SK-N-SH (cell line): ENCODE measurements around the gene NAA38. TPM values are rescaled to one million over a fixed set of nuclear protein-coding genes. Genes with fewer than 3 reads are reported as not detected.
A peak's percentile ranks its signal among the peaks of the same experiment; 100 is the strongest.

Experiments used
- CTCF ChIA-PET: fragments of 300-600, 350-600 bp; formaldehyde crosslinking; extraction: SDS; loops from one replicate; lab custom pipeline; 2021; lab: Yijun Ruan, JAX
- POLR2A ChIA-PET: fragments of 350-600 bp; sonication (Branson Sonifier 250); formaldehyde crosslinking; extraction: SDS; loops from one replicate; lab custom pipeline; 2020; ENCODE audit warnings: antibody characterized with exemption, inconsistent platforms; lab: Yijun Ruan, JAX
- DNase-seq: peaks from one replicate; pipeline ENCODE4 v3.0.0; 2012
- H2AFZ ChIP-seq: fragments of 200-600 bp; sonication (generic); 2 replicates; pipeline ENCODE4 v1.8.1; 2016; ENCODE audit warnings: antibody characterized with exemption, mild to moderate bottlenecking, low read depth
- H3F3A ChIP-seq: fragments of 200-600 bp; sonication (generic); replicated peaks from 2 replicates; pipeline ENCODE3; 2016; ENCODE audit warnings: antibody characterized with exemption, mild to moderate bottlenecking; ENCODE audit not compliant: insufficient read depth
- H3K27ac ChIP-seq, 2 experiments: fragments of 200-500 bp in 1 of 2; fragments of 200-600 bp in 1 of 2; sonication (Bioruptor generic) in 1 of 2; sonication (generic), shearing (Covaris generic) in 1 of 2; 2 replicates each; pipeline versions ENCODE4 v1.5.1 to v1.6.1; 2014 to 2016; ENCODE audit warnings: low read depth in 2 of 2, inconsistent platforms in 1 of 2, low read length in 1 of 2, mild to moderate bottlenecking in 1 of 2, mixed read lengths in 1 of 2
- H3K27me3 ChIP-seq: fragments of 200-600 bp; sonication (generic), shearing (Covaris generic); 2 replicates; pipeline ENCODE4 v1.6.1; 2016; ENCODE audit warnings: mixed run types; ENCODE audit not compliant: insufficient read depth
- H3K36me3 ChIP-seq, 2 experiments: fragments of 200-500 bp in 1 of 2; fragments of 200-600 bp in 1 of 2; sonication (Bioruptor generic) in 1 of 2; sonication (generic) in 1 of 2; replicated peaks in 1 of 2; 2 replicates each; pipeline versions ENCODE3 to v1.5.1; 2014 to 2016; ENCODE audit warnings: low read length in 1 of 2, mild to moderate bottlenecking in 1 of 2; ENCODE audit not compliant: insufficient read depth in 2 of 2, control insufficient read depth in 1 of 2
- H3K4me1 ChIP-seq, 2 experiments: fragments of 200-500 bp in 1 of 2; fragments of 200-600 bp in 1 of 2; sonication (Bioruptor generic) in 1 of 2; sonication (generic), shearing (Covaris generic) in 1 of 2; 2 replicates each; pipeline versions ENCODE4 v1.5.1 to v1.6.1; 2014 to 2016; ENCODE audit warnings: low read depth in 1 of 2, low read length in 1 of 2, mixed run types in 1 of 2; ENCODE audit not compliant: insufficient read depth in 2 of 2, control insufficient read depth in 1 of 2
- H3K4me2 ChIP-seq: fragments of 200-600 bp; sonication (generic), shearing (Covaris generic); 2 replicates; pipeline ENCODE4 v1.6.1; 2017; ENCODE audit warnings: mixed run types
- H3K4me3 ChIP-seq, 2 experiments: fragments of 200-500 bp in 1 of 2; fragments of 200-600 bp in 1 of 2; sonication (Bioruptor generic) in 1 of 2; sonication (generic), shearing (Covaris generic) in 1 of 2; 2 replicates each; pipeline versions ENCODE4 v1.5.1 to v1.8.1; 2014 to 2016; ENCODE audit warnings: low read depth in 2 of 2, inconsistent platforms in 1 of 2, low read length in 1 of 2, mild to moderate bottlenecking in 1 of 2, mixed read lengths in 1 of 2, moderate library complexity in 1 of 2
- H3K79me2 ChIP-seq: fragments of 200-600 bp; sonication (generic); 2 replicates; pipeline ENCODE4 v1.8.1; 2017; ENCODE audit warnings: mild to moderate bottlenecking; ENCODE audit not compliant: insufficient read depth
- H3K9ac ChIP-seq: fragments of 200-600 bp; sonication (generic); 2 replicates; pipeline ENCODE4 v1.6.1; 2017; ENCODE audit warnings: mixed run types
- H3K9me2 ChIP-seq: fragments of 200-600 bp; sonication (generic); 2 replicates; pipeline ENCODE4 v1.6.1; 2017; ENCODE audit warnings: mixed run types
- H3K9me3 ChIP-seq: fragments of 200-600 bp; sonication (generic); 2 replicates; pipeline ENCODE4 v1.6.1; 2017; ENCODE audit warnings: mixed run types, mild to moderate bottlenecking, moderate library complexity
- H4K20me1 ChIP-seq: fragments of 200-600 bp; sonication (generic); 2 replicates; pipeline ENCODE4 v1.6.1; 2017; ENCODE audit warnings: mild to moderate bottlenecking, mixed run types; ENCODE audit not compliant: insufficient read depth
- CHD2 ChIP-seq: fragments of 150-350 bp; IDR thresholded peaks from 2 replicates; pipeline ENCODE4 v1.6.1; 2018; ENCODE audit warnings: low read length; ENCODE audit not compliant: partially characterized antibody
- ELF1 ChIP-seq: IDR thresholded peaks from 2 replicates; pipeline ENCODE4 v1.4.0; 2012
- FOSL2 ChIP-seq: IDR thresholded peaks from 2 replicates; pipeline ENCODE4 v1.4.0; 2012; ENCODE audit warnings: low read depth, mild to moderate bottlenecking, moderate library complexity, borderline replicate concordance
- FOXJ3 ChIP-seq: sonication (generic); formaldehyde crosslinking; IDR thresholded peaks from 2 replicates; pipeline ENCODE4 v1.5.1; 2020; ENCODE audit warnings: mild to moderate bottlenecking, missing genetic modification reagents
- GABPA ChIP-seq: IDR thresholded peaks from 2 replicates; pipeline ENCODE4 v1.4.0; 2012; ENCODE audit warnings: low read depth, mild to moderate bottlenecking
- GATA2 ChIP-seq: sonication (generic); formaldehyde crosslinking; IDR thresholded peaks from 2 replicates; pipeline ENCODE4 v1.5.0; 2020; ENCODE audit warnings: mild to moderate bottlenecking, missing genetic modification reagents
- IRF3 ChIP-seq: fragments of 150-350 bp; IDR thresholded peaks from 2 replicates; pipeline ENCODE4 v1.6.1; 2016; ENCODE audit warnings: mild to moderate bottlenecking, low read depth, low read length
- JUND ChIP-seq: IDR thresholded peaks from 2 replicates; pipeline ENCODE4 v1.4.0; 2012
- MEF2A ChIP-seq: IDR thresholded peaks from 2 replicates; pipeline ENCODE4 v1.4.0; 2012; ENCODE audit warnings: low read depth, borderline replicate concordance
- NFIC ChIP-seq: IDR thresholded peaks from 2 replicates; pipeline ENCODE4 v1.4.0; 2012; ENCODE audit warnings: borderline replicate concordance
- RAD21 ChIP-seq: IDR thresholded peaks from 2 replicates; pipeline ENCODE4 v1.6.1; 2012; ENCODE audit warnings: mild to moderate bottlenecking, low read length
- RFX5 ChIP-seq: IDR thresholded peaks from 2 replicates; pipeline ENCODE4 v1.6.1; 2012; ENCODE audit warnings: mild to moderate bottlenecking, improper control_type of control experiment, low read length
- RXRA ChIP-seq: IDR thresholded peaks from 2 replicates; pipeline ENCODE4 v1.4.0; 2012; ENCODE audit warnings: low read depth, mild to moderate bottlenecking, borderline replicate concordance
- SIN3A ChIP-seq: IDR thresholded peaks from 2 replicates; pipeline ENCODE4 v1.6.1; 2012; ENCODE audit warnings: low read depth, mild to moderate bottlenecking, low read length, moderate library complexity, borderline replicate concordance
- ZBTB33 ChIP-seq: IDR thresholded peaks from 2 replicates; pipeline ENCODE4 v1.4.0; 2012; ENCODE audit warnings: low read depth, borderline replicate concordance
- WGBS: methylation state at CpG from one replicate; pipeline ENCODE4 v1.1.6; 2017; ENCODE audit warnings: low lambda C conversion rate; 5-methylcytosine and 5-hydroxymethylcytosine counted together
- polyA plus RNA-seq, 3 experiments: library from polyadenylated mRNA; depleted of rRNA; stranded (reverse); fragments of >200 nt; gene quantifications; 2 replicates each; pipeline ENCODE4 v1.2.3, GENCODE V29; 2012
- TF ChIP-seq, protein P1 (sequence below): IDR thresholded peaks from 2 replicates; pipeline ENCODE4 v1.4.0; 2012; ENCODE audit warnings: low read depth, borderline replicate concordance
- TF ChIP-seq, protein P2 (sequence below): IDR thresholded peaks from 2 replicates; pipeline ENCODE4 v1.4.0; 2012; ENCODE audit warnings: low read depth

Gene NAA38
- polyA plus RNA-seq, 1 of the 3 experiments (the other 2 are of a cell fraction), result 202 TPM

- Histone ChIP-seq H3K4me3 (no peak overlapping the region), H3K4me2 (no peak overlapping the region), H3K36me3 (peaks cover 22 to 44% of the 10 kb centered on the region in 2 experiments), H3K79me2 (peaks cover 1% of the 10 kb centered on the region), H3K9ac (no peak overlapping the region), H3F3A (peaks cover 22% of the 10 kb centered on the region), H2AFZ (no peak overlapping the region), H3K9me3 (no peaks in the 10 kb centered on the region), H3K27ac (peak overlapping the region in 1 of 2 experiments; percentile 100; a peak in 3 of 4 replicates), H3K27me3 (no peaks in the 10 kb centered on the region), H3K9me2 (no peaks in the 10 kb centered on the region), H4K20me1 (no peaks in the 10 kb centered on the region), H3K4me1 (peaks cover 13 to 39% of the 10 kb centered on the region in 2 experiments)
- DNase-seq, result no peak
- ChIA-PET CTCF (interaction anchor here (1.4 to 1.9 kb wide), 2 partner anchors 18 to 102 kb away, joined by 3 to 6 read pairs; no protein-coding TSS in a partner anchor), POLR2A (no interaction called here)
- no peak for TF ChIP-seq RFX5
- no peak for TF ChIP-seq GATA2 (CRISPR knock-in tag)
- TF ChIP-seq FOSL2, result no peak
- TF ChIP-seq JUND, result no peak
- TF ChIP-seq CHD2, result no peak
- TF ChIP-seq ZBTB33, result no peak
- TF ChIP-seq MEF2A, result no peak
- TF ChIP-seq FOXJ3 (CRISPR knock-in tag), result no peak
- TF ChIP-seq, protein P1, sequence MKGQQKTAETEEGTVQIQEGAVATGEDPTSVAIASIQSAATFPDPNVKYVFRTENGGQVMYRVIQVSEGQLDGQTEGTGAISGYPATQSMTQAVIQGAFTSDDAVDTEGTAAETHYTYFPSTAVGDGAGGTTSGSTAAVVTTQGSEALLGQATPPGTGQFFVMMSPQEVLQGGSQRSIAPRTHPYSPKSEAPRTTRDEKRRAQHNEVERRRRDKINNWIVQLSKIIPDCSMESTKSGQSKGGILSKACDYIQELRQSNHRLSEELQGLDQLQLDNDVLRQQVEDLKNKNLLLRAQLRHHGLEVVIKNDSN, result no peak
- TF ChIP-seq, protein P2, sequence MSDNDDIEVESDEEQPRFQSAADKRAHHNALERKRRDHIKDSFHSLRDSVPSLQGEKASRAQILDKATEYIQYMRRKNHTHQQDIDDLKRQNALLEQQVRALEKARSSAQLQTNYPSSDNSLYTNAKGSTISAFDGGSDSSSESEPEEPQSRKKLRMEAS, result no peak
- no peak for TF ChIP-seq ELF1
- no peak for TF ChIP-seq RAD21
- no peak for TF ChIP-seq NFIC
- TF ChIP-seq SIN3A, result no peak
- no peak for TF ChIP-seq RXRA
- TF ChIP-seq GABPA, result no peak
- no peak for TF ChIP-seq IRF3
- WGBS, result 79% methylated on average over 3 of the region's 3 CpGs
Observed at GRCh38 chr17:7880076-7880868, 22.9 kb upstream of the NAA38 start.
